PC-3 (cell line): Measurements from ENCODE around the gene MAP4K2. TPM values are rescaled to one million over a fixed set of nuclear protein-coding genes. Genes with fewer than 3 reads are reported as not detected.
A peak's percentile ranks its signal among the peaks of the same experiment; 100 is the strongest.

Experiments used
- ATAC-seq: fragments of 200-7000 bp; cut with Tn5 transposase; 2 replicates; pipeline ENCODE4 v1.9.1; 2020; ENCODE audit warnings: mild to moderate bottlenecking, moderate library complexity
- BruUV-seq: library from RNA; stranded (reverse); fragments of 400-500 nt; replicated peaks from 2 replicates; lab custom pipeline; 2021; lab: Mats Ljungman, UMichigan
- CTCF ChIA-PET: fragments of 300-600 bp; sonication (Branson Sonifier 250); formaldehyde crosslinking; loops from one replicate; lab custom pipeline; 2022; ENCODE audit warnings: antibody characterized with exemption; lab: Charles Lee
- POLR2A ChIA-PET: fragments of 300-600 bp; sonication (Branson Sonifier 250); formaldehyde crosslinking; loops from one replicate; lab custom pipeline; 2022; ENCODE audit warnings: antibody characterized with exemption; ENCODE audit not compliant: unreplicated experiment; lab: Charles Lee
- DNase-seq: peaks from one replicate; pipeline ENCODE4 v3.0.0-alpha.2; 2015
- H2AFZ ChIP-seq: fragments of 300-600 bp; sonication (generic); 2 replicates; pipeline ENCODE4 v1.6.0; 2016; ENCODE audit warnings: antibody characterized with exemption, low read length
- H3F3A ChIP-seq: fragments of 300-600 bp; sonication (generic); one replicate; pipeline ENCODE4 v1.6.0; 2017; ENCODE audit warnings: antibody characterized with exemption, low read length, control low read depth, mild to moderate bottlenecking; ENCODE audit not compliant: unreplicated experiment
- H3K27ac ChIP-seq: fragments of 300-600 bp; sonication (generic); 2 replicates; pipeline ENCODE4 v1.5.1; 2016; ENCODE audit warnings: mild to moderate bottlenecking, low read length
- H3K27me3 ChIP-seq: fragments of 300-600 bp; sonication (generic); 2 replicates; pipeline ENCODE4 v1.6.1; 2016; ENCODE audit warnings: low read length, mixed read lengths
- H3K36me3 ChIP-seq: fragments of 300-600 bp; sonication (generic); 2 replicates; pipeline ENCODE4 v1.6.1; 2016; ENCODE audit warnings: low read depth, mixed run types, low read length, mixed read lengths
- H3K4me1 ChIP-seq: fragments of 300-600 bp; sonication (generic); 2 replicates; pipeline ENCODE4 v1.5.1; 2016; ENCODE audit warnings: low read length; ENCODE audit not compliant: insufficient read depth
- H3K4me2 ChIP-seq: fragments of 300-600 bp; sonication (generic); 2 replicates; pipeline ENCODE4 v1.6.0; 2016; ENCODE audit warnings: low read length
- H3K4me3 ChIP-seq: fragments of 300-600 bp; sonication (generic); 2 replicates; pipeline ENCODE4 v1.5.1; 2016; ENCODE audit warnings: mild to moderate bottlenecking, low read length, mixed read lengths
- H3K79me2 ChIP-seq: fragments of 300-600 bp; sonication (generic); 2 replicates; pipeline ENCODE4 v1.6.1; 2017; ENCODE audit warnings: low read length, mixed read lengths
- H3K9ac ChIP-seq: fragments of 300-600 bp; sonication (generic); 2 replicates; pipeline ENCODE4 v1.6.0; 2016; ENCODE audit warnings: mild to moderate bottlenecking, low read length
- H3K9me2 ChIP-seq: fragments of 300-600 bp; sonication (generic); replicated peaks from 2 replicates; pipeline ENCODE4 v1.6.1; 2016; ENCODE audit warnings: mixed run types, low read length, mixed read lengths
- H3K9me3 ChIP-seq: fragments of 300-600 bp; sonication (generic); 2 replicates; pipeline ENCODE4 v1.6.1; 2016; ENCODE audit warnings: low read length, mixed read lengths
- H4K20me1 ChIP-seq: fragments of 300-600 bp; sonication (generic); 2 replicates; pipeline ENCODE4 v1.6.1; 2016; ENCODE audit warnings: low read length, mixed read lengths
- EZH2 ChIP-seq: fragments of 300-600 bp; sonication (generic); IDR thresholded peaks from one replicate; pipeline ENCODE4 v1.6.1; 2017; ENCODE audit warnings: antibody characterized with exemption, mild to moderate bottlenecking, low read length; ENCODE audit not compliant: unreplicated experiment
- EZH2phosphoT487 ChIP-seq: fragments of 300-600 bp; sonication (generic); IDR thresholded peaks from 2 replicates; pipeline ENCODE4 v1.6.1; 2018; ENCODE audit warnings: mild to moderate bottlenecking, antibody characterized with exemption, low read length, borderline replicate concordance
- intact Hi-C: fragments of 100-400 bp; cut with micrococcal nuclease; formaldehyde crosslinking; loops from 2 replicates; pipeline ENCODE4 v1.9.0; 2023
- total RNA-seq: library from RNA; depleted of rRNA; stranded (reverse); fragments of >200 nt; gene quantifications from 2 replicates; pipeline ENCODE4 v1.2.3, GENCODE V29; 2014
- TF ChIP-seq, protein P1 (sequence below): fragments of 300-600 bp; sonication (generic); conservative IDR thresholded peaks from 2 replicates; pipeline ENCODE4 v1.5.1; 2017; ENCODE audit warnings: antibody characterized with exemption, low read depth, mild to moderate bottlenecking, low read length

The MAP4K2 gene
- total RNA-seq, 1 experiment from 2014 or later: 55.6 TPM

GRCh38 chr11:64777449-64778222 lies 25.4 kb downstream of the MAP4K2 start:
- H3K27me3 ChIP-seq: no peaks in the 10 kb centered on the region
- peaks cover 5% of the 10 kb centered on the region for H3F3A ChIP-seq
- peak overlapping the region; percentile 88 for H3K4me2 ChIP-seq
- no peaks in the 10 kb centered on the region for H3K9me3 ChIP-seq
- H3K4me3 ChIP-seq: peak overlapping the region; percentile 85
- peaks cover 25% of the 10 kb centered on the region for H3K4me1 ChIP-seq
- no peak overlapping the region for H2AFZ ChIP-seq
- H3K79me2 ChIP-seq: peaks cover 49% of the 10 kb centered on the region
- TF ChIP-seq EZH2phosphoT487 (no peak), EZH2 (no peak)
- TF ChIP-seq, protein P1, sequence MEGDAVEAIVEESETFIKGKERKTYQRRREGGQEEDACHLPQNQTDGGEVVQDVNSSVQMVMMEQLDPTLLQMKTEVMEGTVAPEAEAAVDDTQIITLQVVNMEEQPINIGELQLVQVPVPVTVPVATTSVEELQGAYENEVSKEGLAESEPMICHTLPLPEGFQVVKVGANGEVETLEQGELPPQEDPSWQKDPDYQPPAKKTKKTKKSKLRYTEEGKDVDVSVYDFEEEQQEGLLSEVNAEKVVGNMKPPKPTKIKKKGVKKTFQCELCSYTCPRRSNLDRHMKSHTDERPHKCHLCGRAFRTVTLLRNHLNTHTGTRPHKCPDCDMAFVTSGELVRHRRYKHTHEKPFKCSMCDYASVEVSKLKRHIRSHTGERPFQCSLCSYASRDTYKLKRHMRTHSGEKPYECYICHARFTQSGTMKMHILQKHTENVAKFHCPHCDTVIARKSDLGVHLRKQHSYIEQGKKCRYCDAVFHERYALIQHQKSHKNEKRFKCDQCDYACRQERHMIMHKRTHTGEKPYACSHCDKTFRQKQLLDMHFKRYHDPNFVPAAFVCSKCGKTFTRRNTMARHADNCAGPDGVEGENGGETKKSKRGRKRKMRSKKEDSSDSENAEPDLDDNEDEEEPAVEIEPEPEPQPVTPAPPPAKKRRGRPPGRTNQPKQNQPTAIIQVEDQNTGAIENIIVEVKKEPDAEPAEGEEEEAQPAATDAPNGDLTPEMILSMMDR: no peak
- CTCF ChIA-PET: interaction anchor here (0.5 kb wide), 2 partner anchors 9 to 404 kb away, joined by 3 to 6 read pairs; no protein-coding TSS in a partner anchor
- H3K27ac ChIP-seq: peak overlapping the region; percentile 87
- ATAC-seq (peak; percentile 3), DNase-seq (peak; percentile 85)
- POLR2A ChIA-PET: interaction anchor here (0.6 kb wide), 1 partner anchor 84 kb away, joined by 3 read pairs; no protein-coding TSS in a partner anchor
- intact Hi-C loops: loop anchor here (2.0 kb wide), 2 partner anchors 25 to 33 kb away; partner anchors contain the start of genes MAP4K2 and MEN1
- no peaks in the 10 kb centered on the region for H3K9me2 ChIP-seq
- no TSS peak for BruUV-seq
- H3K9ac ChIP-seq: peak overlapping the region; percentile 95
- peaks cover 48% of the 10 kb centered on the region for H3K36me3 ChIP-seq
- peaks cover 49% of the 10 kb centered on the region for H4K20me1 ChIP-seq

DNA sequence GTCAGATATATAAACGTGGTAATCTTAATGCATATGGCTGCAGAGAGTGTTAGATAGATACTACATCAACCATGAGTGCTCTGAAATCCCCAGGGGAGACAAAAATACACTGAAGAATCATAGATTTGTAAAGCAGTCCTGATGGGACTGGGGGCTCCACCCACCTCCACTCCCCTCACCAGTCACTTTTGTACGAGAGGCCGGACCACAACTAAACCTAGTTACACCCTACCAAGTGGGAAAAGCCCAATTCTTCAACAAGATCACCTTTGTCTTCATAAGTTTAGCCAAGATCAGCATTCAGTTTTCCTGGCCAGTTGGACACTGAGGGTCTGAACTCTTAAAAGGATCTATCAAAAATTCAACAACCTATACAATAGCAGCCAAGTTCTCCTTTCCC lies 26.1 kb downstream of the MAP4K2 start:
- Histone ChIP-seq H3F3A (peaks cover 7% of the 10 kb centered on the region), H3K79me2 (peaks cover 57% of the 10 kb centered on the region), H3K4me2 (peak overlapping the region; percentile 88), H3K4me1 (peaks cover 25% of the 10 kb centered on the region), H3K36me3 (peaks cover 55% of the 10 kb centered on the region), H3K4me3 (peak overlapping the region; percentile 85), H3K9me2 (no peaks in the 10 kb centered on the region), H3K9ac (peak overlapping the region; percentile 77), H2AFZ (no peak overlapping the region), H4K20me1 (peaks cover 57% of the 10 kb centered on the region), H3K27ac (no peak overlapping the region), H3K9me3 (no peaks in the 10 kb centered on the region), H3K27me3 (no peaks in the 10 kb centered on the region)
- intact Hi-C loops: no loop called here
- ChIA-PET CTCF (no interaction called here), POLR2A (interaction anchor here (0.6 kb wide), 1 partner anchor 83 kb away, joined by 3 read pairs; no protein-coding TSS in a partner anchor)
- no peak for TF ChIP-seq EZH2
- TF ChIP-seq EZH2phosphoT487: no peak
- TF ChIP-seq, protein P1: no peak
- ATAC-seq (no peak), DNase-seq (no peak)
- TSS peak; percentile 36 for BruUV-seq
